Activated CD8-positive, alpha-beta memory T cell treated with anti-CD3 and anti-CD28 coated beads, Interleukin-2, amount 10 ng/mL, durations not matched to agents 7 days and 5 days (primary cell): Measurements from ENCODE around the gene GNAT3. TPM values are rescaled to one million over a fixed set of nuclear protein-coding genes. Genes with fewer than 3 reads are reported as not detected.

ENCODE experiments used
- ATAC-seq: fragments of 150-1000 bp; cut with Tn5 transposase; one replicate; pipeline ENCODE4 v1.10.0; 2021; ENCODE audit warnings: moderate library complexity
- CTCF ChIA-PET: fragments of 350-600 bp; sonication (Branson Sonifier 250); formaldehyde crosslinking; loops from one replicate; lab custom pipeline; 2021; ENCODE audit warnings: antibody characterized with exemption; lab: Charles Lee
- DNase-seq: peaks from one replicate; pipeline ENCODE4 v3.0.0-alpha.2; 2020
- H3K27ac Mint-ChIP-seq: one replicate; pipeline ENCODE4 v1.8.0; 2021; ENCODE audit warnings: mild to moderate bottlenecking, mixed read lengths
- H3K27me3 Mint-ChIP-seq: one replicate; pipeline ENCODE4 v1.8.0; 2021; ENCODE audit warnings: mixed read lengths
- H3K36me3 Mint-ChIP-seq: one replicate; pipeline ENCODE4 v1.8.0; 2021; ENCODE audit warnings: mild to moderate bottlenecking, mixed read lengths
- H3K4me1 Mint-ChIP-seq: one replicate; pipeline ENCODE4 v1.8.0; 2021; ENCODE audit warnings: mixed read lengths
- H3K4me3 Mint-ChIP-seq: one replicate; pipeline ENCODE4 v1.8.0; 2021; ENCODE audit warnings: mild to moderate bottlenecking, moderate library complexity, mixed read lengths
- H3K9me3 Mint-ChIP-seq: one replicate; pipeline ENCODE4 v1.8.0; 2022; ENCODE audit warnings: low read depth, mixed read lengths
- total RNA-seq, 2 experiments: library from RNA; stranded (reverse); gene quantifications; one replicate each; pipeline ENCODE4 v1.2.3, GENCODE V29; 2021

Gene GNAT3
- total RNA-seq, 2 experiments from 2014 or later: not detected

- H3K27ac Mint-ChIP-seq: no peak overlapping the region
- no peak overlapping the region for H3K4me3 Mint-ChIP-seq
- ATAC-seq: no peak
- peaks cover 1% of the 10 kb centered on the region for H3K36me3 Mint-ChIP-seq
- H3K4me1 Mint-ChIP-seq: no peaks in the 10 kb centered on the region
- peaks cover 2% of the 10 kb centered on the region for H3K9me3 Mint-ChIP-seq
- no peaks in the 10 kb centered on the region for H3K27me3 Mint-ChIP-seq
- CTCF ChIA-PET: no interaction called here
- DNase-seq: no peak
Measured at GRCh38 chr7:80444811-80445210, 67.1 kb downstream of the GNAT3 start.

DNA sequence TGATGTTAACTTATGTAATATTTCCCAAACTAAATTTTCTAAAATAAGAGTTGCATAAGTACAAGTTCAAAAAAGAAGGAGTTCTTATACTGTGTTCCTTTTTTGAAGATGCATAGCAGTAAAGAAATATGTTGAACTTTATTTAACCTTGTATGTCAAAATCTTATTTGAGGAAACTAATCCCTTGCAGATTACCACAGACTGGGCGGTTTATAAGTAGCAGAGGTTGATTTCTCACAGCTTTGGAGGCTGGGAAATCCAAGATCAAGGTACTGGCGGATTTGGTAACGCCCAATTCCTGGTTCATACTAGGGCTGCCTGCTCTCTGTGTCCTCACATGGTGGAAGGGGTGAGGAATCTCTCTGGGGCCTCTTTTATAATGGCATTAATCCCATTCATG lies 68.5 kb downstream of the GNAT3 start:
- Mint-ChIP-seq H3K4me3 (no peak overlapping the region), H3K36me3 (peaks cover under 1% of the 10 kb centered on the region), H3K27me3 (no peaks in the 10 kb centered on the region), H3K27ac (no peak overlapping the region), H3K9me3 (peaks cover 2% of the 10 kb centered on the region), H3K4me1 (no peaks in the 10 kb centered on the region)
- ATAC-seq: no peak
- CTCF ChIA-PET: no interaction called here
- no peak for DNase-seq

DNA sequence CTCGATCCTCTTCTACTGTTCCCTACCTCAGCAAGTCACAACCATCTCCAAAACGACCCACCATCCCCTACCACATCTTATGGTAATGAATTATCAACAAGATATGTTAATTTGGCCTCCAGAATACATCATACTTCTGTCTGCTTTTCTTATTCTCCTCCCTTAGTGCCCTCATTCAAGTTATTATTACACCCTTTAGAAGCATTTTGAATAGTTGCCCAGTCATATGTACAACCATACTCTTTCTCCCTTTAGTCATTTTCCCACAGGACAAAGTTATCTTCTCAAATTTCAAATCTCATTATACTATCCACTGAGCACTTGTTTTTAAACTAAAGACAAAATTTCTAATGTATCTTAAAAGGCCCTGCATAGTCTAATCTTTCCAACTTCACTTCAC lies 71.0 kb downstream of the GNAT3 start:
- H3K27ac Mint-ChIP-seq: no peak overlapping the region
- H3K36me3 Mint-ChIP-seq: no peaks in the 10 kb centered on the region
- ATAC-seq: no peak
- CTCF ChIA-PET: no interaction called here
- no peak for DNase-seq
- no peaks in the 10 kb centered on the region for H3K4me1 Mint-ChIP-seq
- peaks cover 2% of the 10 kb centered on the region for H3K9me3 Mint-ChIP-seq
- no peaks in the 10 kb centered on the region for H3K27me3 Mint-ChIP-seq
- no peak overlapping the region for H3K4me3 Mint-ChIP-seq

DNA sequence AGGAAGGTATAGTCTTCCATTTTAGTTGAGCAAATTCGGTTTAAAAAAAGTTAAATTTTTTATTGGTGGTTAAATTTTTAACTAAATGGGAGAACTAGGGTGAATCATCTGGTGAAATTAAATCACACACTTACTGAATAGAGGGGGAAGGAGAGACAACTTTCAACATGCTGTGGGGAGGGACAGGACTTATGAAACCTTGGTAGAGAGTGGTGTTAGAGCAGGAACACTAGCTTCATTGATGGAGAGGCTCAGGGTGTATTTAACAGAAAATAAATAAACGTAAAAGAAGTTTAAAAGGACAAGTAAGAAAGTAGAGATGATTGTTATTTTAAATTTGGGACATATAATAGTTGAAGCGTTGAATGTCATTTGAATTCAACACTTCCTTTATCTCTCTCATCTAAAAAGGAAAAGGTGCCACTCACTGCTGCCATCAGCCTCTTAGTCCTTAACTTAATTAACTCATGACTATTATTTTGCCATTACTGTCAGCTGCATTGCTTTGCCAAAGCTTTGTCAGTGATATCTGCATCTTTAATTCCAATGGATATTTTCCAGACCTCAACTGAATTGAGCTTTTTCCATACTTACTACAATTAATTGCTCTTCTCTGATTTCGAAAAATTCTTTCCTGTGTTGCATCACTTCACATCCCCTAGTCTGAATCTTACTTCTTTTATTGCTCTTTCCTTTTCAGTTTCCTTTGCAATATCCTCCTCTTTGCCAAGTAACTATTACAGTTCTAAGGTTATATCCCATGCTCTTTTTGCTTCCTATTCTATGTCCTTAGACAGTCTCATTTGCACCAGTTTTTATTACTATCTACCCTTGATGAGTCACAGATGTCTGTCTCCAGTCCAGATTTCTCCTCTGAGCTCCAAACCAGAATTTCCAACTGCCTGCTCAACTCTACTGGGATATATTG lies 71.7 kb downstream of the GNAT3 start:
- Mint-ChIP-seq H3K27me3 (no peaks in the 10 kb centered on the region), H3K4me3 (no peak overlapping the region), H3K4me1 (no peaks in the 10 kb centered on the region), H3K27ac (no peak overlapping the region), H3K36me3 (no peaks in the 10 kb centered on the region), H3K9me3 (peaks cover 2% of the 10 kb centered on the region)
- DNase-seq (no peak), ATAC-seq (no peak)
- CTCF ChIA-PET: no interaction called here

- CTCF ChIA-PET: no interaction called here
- H3K9me3 Mint-ChIP-seq: peaks cover 6% of the 10 kb centered on the region
- H3K4me3 Mint-ChIP-seq: no peak overlapping the region
- H3K4me1 Mint-ChIP-seq: no peaks in the 10 kb centered on the region
- H3K27me3 Mint-ChIP-seq: no peaks in the 10 kb centered on the region
- no peaks in the 10 kb centered on the region for H3K36me3 Mint-ChIP-seq
- H3K27ac Mint-ChIP-seq: no peak overlapping the region
- no peak for DNase-seq
- ATAC-seq: no peak
Measured at GRCh38 chr7:80435521-80435920, 76.3 kb downstream of the GNAT3 start.

DNA sequence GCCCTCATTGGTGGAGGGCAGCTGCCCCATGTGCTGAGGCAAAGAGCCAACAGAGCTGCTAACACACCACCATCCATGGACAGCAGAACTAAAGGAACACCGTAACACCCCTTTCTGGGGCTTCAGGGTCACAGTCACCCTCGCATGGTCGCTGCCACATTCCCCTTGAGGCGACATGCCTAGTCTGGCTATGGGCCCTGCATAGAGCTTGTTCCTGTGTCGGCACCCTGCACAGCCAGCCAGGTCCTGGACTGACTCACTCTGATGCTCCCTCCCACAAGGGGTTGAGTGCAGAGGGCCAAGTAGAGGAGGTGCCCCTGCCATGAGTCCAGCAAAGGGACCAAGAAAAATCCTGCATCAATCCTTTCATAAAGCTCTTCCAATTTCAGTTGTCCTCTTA lies 77.8 kb downstream of the GNAT3 start:
- Mint-ChIP-seq H3K9me3 (peaks cover 6% of the 10 kb centered on the region), H3K4me1 (no peaks in the 10 kb centered on the region), H3K4me3 (no peak overlapping the region), H3K27me3 (no peaks in the 10 kb centered on the region), H3K36me3 (no peaks in the 10 kb centered on the region), H3K27ac (no peak overlapping the region)
- DNase-seq (no peak), ATAC-seq (no peak)
- CTCF ChIA-PET: no interaction called here

DNA sequence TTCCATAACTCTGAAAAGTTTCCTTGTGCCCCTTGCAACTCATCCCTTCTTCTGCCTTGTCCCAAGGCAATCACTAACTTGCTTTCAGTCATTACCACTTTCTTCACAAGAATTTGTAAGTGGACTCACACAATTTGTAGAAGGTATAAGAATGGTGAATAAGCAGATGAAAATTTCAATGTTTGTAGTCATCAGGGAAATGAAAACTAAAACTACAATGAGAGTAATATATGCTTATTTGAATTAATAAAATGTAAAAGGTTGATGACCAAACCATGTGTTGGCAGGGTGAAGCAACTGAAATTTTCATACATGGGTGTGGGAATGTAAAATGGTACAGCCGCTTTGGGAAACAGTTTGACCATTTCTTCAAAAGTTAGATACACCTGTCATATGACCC lies 79.7 kb downstream of the GNAT3 start:
- H3K4me1 Mint-ChIP-seq: no peaks in the 10 kb centered on the region
- ATAC-seq (no peak), DNase-seq (no peak)
- H3K9me3 Mint-ChIP-seq: peaks cover 6% of the 10 kb centered on the region
- no peak overlapping the region for H3K4me3 Mint-ChIP-seq
- CTCF ChIA-PET: no interaction called here
- H3K27ac Mint-ChIP-seq: no peak overlapping the region
- H3K36me3 Mint-ChIP-seq: no peaks in the 10 kb centered on the region
- no peaks in the 10 kb centered on the region for H3K27me3 Mint-ChIP-seq

DNA sequence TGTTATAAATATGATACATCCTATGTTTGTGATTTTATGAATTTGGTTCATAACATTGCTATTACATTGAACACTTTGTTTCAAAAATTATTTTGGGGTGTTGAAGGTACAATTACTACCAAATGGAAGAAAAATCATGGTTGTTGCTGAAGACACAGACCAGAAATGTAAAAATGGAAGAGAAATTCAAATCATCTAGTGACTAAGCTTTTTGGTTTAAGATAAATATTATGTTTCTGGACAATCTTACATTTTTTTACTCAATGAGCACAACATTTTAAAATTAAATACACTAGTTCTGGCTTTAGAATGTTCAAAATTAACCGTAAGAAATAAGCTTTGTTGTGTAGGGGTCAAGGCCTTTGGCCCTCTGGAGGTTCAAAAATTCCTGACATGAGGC lies 82.7 kb downstream of the GNAT3 start:
- H3K4me3 Mint-ChIP-seq: no peak overlapping the region
- no peaks in the 10 kb centered on the region for H3K27me3 Mint-ChIP-seq
- no peaks in the 10 kb centered on the region for H3K4me1 Mint-ChIP-seq
- H3K36me3 Mint-ChIP-seq: no peaks in the 10 kb centered on the region
- ATAC-seq (no peak), DNase-seq (no peak)
- CTCF ChIA-PET: no interaction called here
- H3K27ac Mint-ChIP-seq: no peak overlapping the region
- peaks cover 9% of the 10 kb centered on the region for H3K9me3 Mint-ChIP-seq

DNA sequence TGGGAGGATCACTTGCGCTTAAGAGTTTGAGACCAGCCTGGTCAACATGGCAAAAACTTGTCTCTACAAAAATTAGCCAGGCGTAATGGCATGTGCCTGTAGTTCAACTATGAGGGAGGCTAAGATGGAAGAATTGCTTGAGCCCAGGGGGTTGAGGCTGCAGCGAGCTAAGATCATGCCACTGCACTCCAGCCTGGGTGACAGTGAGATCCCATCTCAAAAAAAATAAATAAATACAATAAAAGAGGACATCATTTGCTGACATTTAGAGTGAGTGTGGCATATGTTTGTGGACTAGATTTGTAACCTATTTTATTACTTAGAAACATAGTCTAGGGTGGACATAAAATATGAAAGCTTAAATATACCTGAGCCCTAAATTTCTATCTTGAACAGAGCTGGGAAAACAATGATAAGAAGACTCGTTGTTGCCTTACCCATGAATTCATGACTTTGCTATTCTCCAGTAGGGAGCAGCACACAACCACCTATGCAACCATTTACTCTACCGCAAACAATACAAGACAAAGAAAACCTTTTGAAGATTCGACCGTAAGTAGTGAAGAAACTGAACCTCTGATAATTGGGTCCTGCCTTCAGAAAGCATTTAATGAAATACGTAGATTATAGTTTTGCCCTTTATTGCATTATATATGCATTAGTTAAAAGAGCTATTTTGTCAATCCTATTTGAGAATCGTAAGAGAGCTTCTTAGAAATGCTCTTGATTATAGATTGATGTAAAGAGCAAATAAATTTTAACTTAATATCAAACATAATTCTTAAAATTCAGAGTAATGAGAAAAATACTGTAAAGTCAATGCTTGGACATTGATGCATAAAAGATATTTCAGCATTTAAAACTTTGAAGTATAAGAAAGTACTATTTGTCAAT lies 83.5 kb downstream of the GNAT3 start:
- no peaks in the 10 kb centered on the region for H3K4me1 Mint-ChIP-seq
- DNase-seq (no peak), ATAC-seq (no peak)
- no peaks in the 10 kb centered on the region for H3K36me3 Mint-ChIP-seq
- no peaks in the 10 kb centered on the region for H3K27me3 Mint-ChIP-seq
- CTCF ChIA-PET: no interaction called here
- no peak overlapping the region for H3K27ac Mint-ChIP-seq
- no peak overlapping the region for H3K4me3 Mint-ChIP-seq
- H3K9me3 Mint-ChIP-seq: peaks cover 5% of the 10 kb centered on the region

- Mint-ChIP-seq H3K27me3 (no peaks in the 10 kb centered on the region), H3K36me3 (no peaks in the 10 kb centered on the region), H3K9me3 (peaks cover 5% of the 10 kb centered on the region), H3K27ac (no peak overlapping the region), H3K4me1 (no peaks in the 10 kb centered on the region), H3K4me3 (no peak overlapping the region)
- ATAC-seq (no peak), DNase-seq (no peak)
- CTCF ChIA-PET: no interaction called here
Measured at GRCh38 chr7:80427218-80427617, 84.6 kb downstream of the GNAT3 start.

DNA sequence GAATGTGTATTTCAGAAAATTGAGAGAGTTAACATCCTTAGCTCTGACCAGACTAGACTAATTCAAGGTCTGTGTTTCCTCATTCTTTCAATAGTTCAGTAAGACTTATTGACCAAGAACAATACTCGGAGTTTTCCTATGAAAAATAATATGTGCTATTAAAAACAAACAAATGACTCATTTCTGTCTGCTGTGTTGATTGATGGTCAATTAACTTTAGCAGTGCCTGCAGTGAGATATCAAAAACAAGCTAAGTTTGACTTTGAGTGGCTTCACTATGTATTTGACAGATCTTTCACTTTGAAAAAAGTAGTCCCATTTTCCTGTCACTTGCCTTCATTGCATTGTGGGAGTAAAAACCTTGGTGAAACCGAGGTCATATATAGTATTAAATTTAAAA lies 91.0 kb downstream of the GNAT3 start:
- ATAC-seq: no peak
- CTCF ChIA-PET: no interaction called here
- DNase-seq: no peak
- Mint-ChIP-seq H3K27ac (no peak overlapping the region), H3K27me3 (no peaks in the 10 kb centered on the region), H3K4me1 (no peaks in the 10 kb centered on the region), H3K36me3 (no peaks in the 10 kb centered on the region), H3K9me3 (no peaks in the 10 kb centered on the region), H3K4me3 (no peak overlapping the region)

- Mint-ChIP-seq H3K4me3 (no peak overlapping the region), H3K27me3 (no peaks in the 10 kb centered on the region), H3K9me3 (no peaks in the 10 kb centered on the region), H3K36me3 (no peaks in the 10 kb centered on the region), H3K27ac (no peak overlapping the region), H3K4me1 (no peaks in the 10 kb centered on the region)
- DNase-seq (no peak), ATAC-seq (no peak)
- CTCF ChIA-PET: no interaction called here
Measured at GRCh38 chr7:80417211-80417793, 94.6 kb downstream of the GNAT3 start.

GRCh38 chr7:80415522-80415921 lies 96.3 kb downstream of the GNAT3 start:
- Mint-ChIP-seq H3K36me3 (no peaks in the 10 kb centered on the region), H3K27ac (no peak overlapping the region), H3K27me3 (no peaks in the 10 kb centered on the region), H3K4me3 (no peak overlapping the region), H3K4me1 (no peaks in the 10 kb centered on the region), H3K9me3 (no peaks in the 10 kb centered on the region)
- CTCF ChIA-PET: no interaction called here
- no peak for ATAC-seq
- no peak for DNase-seq
